Thoracic aorta (tissue), 2 donors: ENCODE data around the gene OVCH2. TPM values are rescaled to one million over a fixed set of nuclear protein-coding genes. Genes with fewer than 3 reads are reported as not detected.
A peak's percentile ranks its signal among the peaks of the same experiment; 100 is the strongest.

Experiments used
- ATAC-seq: fragments of 150-250 bp; one replicate; pipeline ENCODE4 v1.8.0; 2017; ENCODE audit warnings: low read depth; ENCODE audit not compliant: insufficient number of reproducible peaks, low FRiP score
- DNase-seq: peaks from one replicate; pipeline ENCODE4 v3.0.0-alpha.2; 2020; ENCODE audit warnings: low spot score
- H3K27ac ChIP-seq, 2 donors: fragments of 200-600 bp; sonication (generic); 1 replicate in 1 of 2; 2 replicates in 1 of 2; pipeline ENCODE4 v1.5.1; 2016; ENCODE audit warnings: mild to moderate bottlenecking in 2 of 2, moderate library complexity in 2 of 2
- H3K27me3 ChIP-seq: fragments of 200-600 bp; sonication (generic); replicated peaks from 2 replicates; pipeline ENCODE4 v1.6.0; 2016; ENCODE audit warnings: mild to moderate bottlenecking; ENCODE audit not compliant: insufficient read depth
- H3K36me3 ChIP-seq: fragments of 200-600 bp; sonication (generic); one replicate; pipeline ENCODE4 v1.5.1; 2016
- H3K4me1 ChIP-seq, 2 donors: fragments of 200-600 bp; sonication (generic); 1 replicate in 1 of 2; 2 replicates in 1 of 2; pipeline versions ENCODE4 v1.5.1 to v1.6.0; 2016; ENCODE audit warnings: low read depth in 2 of 2, mild to moderate bottlenecking in 1 of 2; ENCODE audit not compliant: control insufficient read depth in 1 of 2
- H3K4me3 ChIP-seq: fragments of 200-600 bp; sonication (generic); 2 replicates; pipeline ENCODE4 v1.5.1; 2016; ENCODE audit warnings: mild to moderate bottlenecking
- H3K9me3 ChIP-seq: fragments of 200-600 bp; sonication (generic); 2 replicates; pipeline ENCODE4 v1.5.1; 2016
- CTCF ChIP-seq: fragments of 200-600 bp; sonication (generic); IDR thresholded peaks from one replicate; pipeline ENCODE4 v1.5.1; 2019; ENCODE audit warnings: antibody characterized with exemption
- total RNA-seq, 2 donors: library from RNA; depleted of rRNA; stranded (reverse); fragments of >200 nt; gene quantifications; one replicate each; pipeline versions ENCODE4 v1.1.0 to v1.2.3, GENCODE V29; 2016

The OVCH2 gene
- total RNA-seq, 2 donors from 2014 or later: 1.2 to 1.5 TPM

- H3K27ac ChIP-seq: no peak overlapping the region
Observed at GRCh38 chr11:7677796-7678201, 28.5 kb downstream of the OVCH2 start.

GRCh38 chr11:7677071-7677470, 29.2 kb downstream of the OVCH2 start:
- H3K36me3 ChIP-seq: no peaks in the 10 kb centered on the region
- H3K27me3 ChIP-seq: no peaks in the 10 kb centered on the region
- H3K4me1 ChIP-seq: peaks cover 5 to 20% of the 10 kb centered on the region in 2 donors
- no peak overlapping the region for H3K4me3 ChIP-seq
- ATAC-seq: no peak
- DNase-seq: no peak
- H3K9me3 ChIP-seq: no peaks in the 10 kb centered on the region
- no peak for TF ChIP-seq CTCF
- H3K27ac ChIP-seq: no peak overlapping the region

More at GRCh38 chr11:7677796-7678201, 28.5 kb downstream of the OVCH2 start:
- no peak for ATAC-seq
- H3K4me1 ChIP-seq: peaks cover 3 to 15% of the 10 kb centered on the region in 2 donors
- no peaks in the 10 kb centered on the region for H3K27me3 ChIP-seq
- no peak for TF ChIP-seq CTCF
- H3K9me3 ChIP-seq: no peaks in the 10 kb centered on the region
- no peaks in the 10 kb centered on the region for H3K36me3 ChIP-seq
- no peak overlapping the region for H3K4me3 ChIP-seq
- DNase-seq: no peak

- no peak for ATAC-seq
- no peak overlapping the region for H3K4me3 ChIP-seq
- no peaks in the 10 kb centered on the region for H3K9me3 ChIP-seq
- no peak for TF ChIP-seq CTCF
- no peak overlapping the region for H3K27ac ChIP-seq
- no peaks in the 10 kb centered on the region for H3K36me3 ChIP-seq
- H3K27me3 ChIP-seq: no peaks in the 10 kb centered on the region
- no peak for DNase-seq
- H3K4me1 ChIP-seq: peaks cover 5 to 20% of the 10 kb centered on the region in 2 donors
Observed at GRCh38 chr11:7675631-7676030, 30.6 kb downstream of the OVCH2 start.

- DNase-seq: no peak
- Histone ChIP-seq H3K4me1 (peaks cover 5 to 20% of the 10 kb centered on the region in 2 donors), H3K27ac (peak overlapping the region; percentile 52 to 64), H3K27me3 (no peaks in the 10 kb centered on the region), H3K4me3 (peak overlapping the region; percentile 90), H3K9me3 (no peaks in the 10 kb centered on the region), H3K36me3 (no peaks in the 10 kb centered on the region)
- no peak for TF ChIP-seq CTCF
- ATAC-seq: peak; percentile 31
Observed at GRCh38 chr11:7673724-7674434, 32.4 kb downstream of the OVCH2 start.

GRCh38 chr11:7672960-7673723, 33.1 kb downstream of the OVCH2 start, which contains the start of gene CYB5R2:
Gene CYB5R2, minus strand, starts transcription at chr11:7673500. Its CDS starts 675 bp downstream, at chr11:7672825.
- no peaks in the 10 kb centered on the region for H3K36me3 ChIP-seq
- peak within 1 kb of the TSS; percentile 90 for H3K4me3 ChIP-seq
- H3K27ac ChIP-seq: peak within 1 kb of the TSS; percentile 52 to 64
- DNase-seq (peak; percentile 45), ATAC-seq (peak; percentile 75)
- TF ChIP-seq CTCF: no peak
- H3K27me3 ChIP-seq: no peaks in the 10 kb centered on the region
- H3K9me3 ChIP-seq: no peaks in the 10 kb centered on the region
- peaks cover 5 to 20% of the 10 kb centered on the region in 2 donors for H3K4me1 ChIP-seq
